Activated CD4-positive, alpha-beta T cell treated with anti-CD3 and anti-CD28 coated beads for 36 hours (primary cell): ENCODE results near the gene CALHM2. TPM values are rescaled to one million over a fixed set of nuclear protein-coding genes. Genes with fewer than 3 reads are reported as not detected.

Experiments
- ATAC-seq: fragments of 200-7000 bp; cut with Tn5 transposase; one replicate; pipeline ENCODE4 v1.10.0; 2021; ENCODE audit warnings: mild to moderate bottlenecking, moderate library complexity
- CTCF ChIA-PET: fragments of 350-600 bp; sonication (Branson Sonifier 250); formaldehyde crosslinking; loops from one replicate; lab custom pipeline; 2021; ENCODE audit warnings: antibody characterized with exemption; lab: Charles Lee
- POLR2A ChIA-PET: fragments of 350-600 bp; sonication (Branson Sonifier 250); formaldehyde crosslinking; loops from one replicate; lab custom pipeline; 2021; ENCODE audit warnings: antibody characterized with exemption, inconsistent platforms; lab: Charles Lee
- DNase-seq: peaks from one replicate; pipeline ENCODE4 v3.0.0-alpha.2; 2020
- H3K27ac Mint-ChIP-seq: one replicate; pipeline ENCODE4 v1.8.0; 2021; ENCODE audit warnings: mixed read lengths
- H3K27me3 Mint-ChIP-seq: one replicate; pipeline ENCODE4 v1.8.0; 2021; ENCODE audit warnings: mixed read lengths
- H3K36me3 Mint-ChIP-seq: one replicate; pipeline ENCODE4 v1.8.0; 2021; ENCODE audit warnings: low read depth, mixed read lengths
- H3K4me1 Mint-ChIP-seq: one replicate; pipeline ENCODE4 v1.8.0; 2021; ENCODE audit warnings: mixed read lengths
- H3K4me3 Mint-ChIP-seq: one replicate; pipeline ENCODE4 v1.8.0; 2021; ENCODE audit warnings: mild to moderate bottlenecking, moderate library complexity, mixed read lengths
- H3K9me3 Mint-ChIP-seq: one replicate; pipeline ENCODE4 v1.8.0; 2021; ENCODE audit warnings: low read depth, mixed read lengths
- intact Hi-C, 2 experiments: fragments of 100-400 bp; cut with DNase I in 1 of 2; cut with micrococcal nuclease in 1 of 2; formaldehyde crosslinking; loops; one replicate each; pipeline versions ENCODE4 v1.14.2 to v1.15.1; 2022 to 2024; cut with DNase I, micrococcal nuclease
- total RNA-seq, 2 experiments: library from RNA; stranded (reverse); gene quantifications; one replicate each; pipeline ENCODE4 v1.2.3, GENCODE V29; 2021

Gene CALHM2
- total RNA-seq, 2 experiments from 2014 or later, result 10.1 to 12.0 TPM

GRCh38 chr10:103458720-103459119, 6.5 kb upstream of the CALHM2 start, which contains the start of gene CALHM1:
Gene CALHM1, minus strand, starts transcription at chr10:103458900. Its CDS starts 149 bp downstream, at chr10:103458751.
- no peak for DNase-seq
- intact Hi-C loops, result no loop called here
- Mint-ChIP-seq H3K36me3 (no peaks in the 10 kb centered on the region), H3K4me3 (no peak within 1 kb of the TSS), H3K27me3 (no peaks in the 10 kb centered on the region), H3K4me1 (peaks cover under 1% of the 10 kb centered on the region), H3K27ac (no peak within 1 kb of the TSS), H3K9me3 (no peaks in the 10 kb centered on the region)
- CTCF ChIA-PET, result no interaction called here
- POLR2A ChIA-PET, result no interaction called here
- ATAC-seq, result peak; percentile 72

GRCh38 chr10:103457896-103458583, 5.9 kb upstream of the CALHM2 start:
- Mint-ChIP-seq H3K36me3 (no peaks in the 10 kb centered on the region), H3K4me1 (peaks cover 3% of the 10 kb centered on the region), H3K4me3 (no peak overlapping the region), H3K27me3 (no peaks in the 10 kb centered on the region), H3K9me3 (no peaks in the 10 kb centered on the region), H3K27ac (no peak overlapping the region)
- ATAC-seq (no peak), DNase-seq (no peak)
- intact Hi-C loops, result no loop called here
- ChIA-PET POLR2A (no interaction called here), CTCF (no interaction called here)

GRCh38 chr10:103457176-103457712, 5.1 kb upstream of the CALHM2 start:
- POLR2A ChIA-PET, result no interaction called here
- ATAC-seq (no peak), DNase-seq (no peak)
- intact Hi-C loops, result no loop called here
- Mint-ChIP-seq H3K27ac (no peak overlapping the region), H3K9me3 (no peaks in the 10 kb centered on the region), H3K4me1 (peaks cover 7% of the 10 kb centered on the region), H3K36me3 (no peaks in the 10 kb centered on the region), H3K4me3 (no peak overlapping the region), H3K27me3 (no peaks in the 10 kb centered on the region)
- CTCF ChIA-PET, result no interaction called here

GRCh38 chr10:103456074-103456660, 4.0 kb upstream of the CALHM2 start:
- H3K27ac Mint-ChIP-seq, result no peak overlapping the region
- ChIA-PET CTCF (no interaction called here), POLR2A (no interaction called here)
- H3K36me3 Mint-ChIP-seq, result no peaks in the 10 kb centered on the region
- no peak overlapping the region for H3K4me3 Mint-ChIP-seq
- ATAC-seq, result no peak
- H3K9me3 Mint-ChIP-seq, result no peaks in the 10 kb centered on the region
- intact Hi-C loops, result no loop called here
- no peak for DNase-seq
- H3K27me3 Mint-ChIP-seq, result no peaks in the 10 kb centered on the region
- H3K4me1 Mint-ChIP-seq, result peaks cover 10% of the 10 kb centered on the region

- H3K27me3 Mint-ChIP-seq, result no peaks in the 10 kb centered on the region
- ChIA-PET CTCF (interaction anchor here (0.6 kb wide), 2 partner anchors 31 to 231 kb away, joined by 3 read pairs; no protein-coding TSS in a partner anchor), POLR2A (no interaction called here)
- intact Hi-C loops, result no loop called here
- no peaks in the 10 kb centered on the region for H3K9me3 Mint-ChIP-seq
- ATAC-seq (no peak), DNase-seq (no peak)
- no peaks in the 10 kb centered on the region for H3K36me3 Mint-ChIP-seq
- H3K4me3 Mint-ChIP-seq, result no peak overlapping the region
- peaks cover 19% of the 10 kb centered on the region for H3K4me1 Mint-ChIP-seq
- H3K27ac Mint-ChIP-seq, result no peak overlapping the region
These were observed 3.1 kb upstream of the CALHM2 start for GRCh38 chr10:103455235-103455634.

- peaks cover 8% of the 10 kb centered on the region for H3K36me3 Mint-ChIP-seq
- ChIA-PET POLR2A (no interaction called here), CTCF (interaction anchor here (0.6 to 0.9 kb wide), 2 partner anchors 29 to 86 kb away, joined by 3 to 4 read pairs; no protein-coding TSS in a partner anchor)
- DNase-seq (no peak), ATAC-seq (no peak)
- no peak overlapping the region for H3K27ac Mint-ChIP-seq
- no peaks in the 10 kb centered on the region for H3K27me3 Mint-ChIP-seq
- no peak overlapping the region for H3K4me3 Mint-ChIP-seq
- H3K9me3 Mint-ChIP-seq, result no peaks in the 10 kb centered on the region
- peaks cover 31% of the 10 kb centered on the region for H3K4me1 Mint-ChIP-seq
- intact Hi-C loops, result no loop called here
These were observed 1.9 kb upstream of the CALHM2 start for GRCh38 chr10:103454026-103454425.

- Mint-ChIP-seq H3K4me3 (peak overlapping the region; percentile 79), H3K36me3 (peaks cover 16% of the 10 kb centered on the region), H3K4me1 (peaks cover 38% of the 10 kb centered on the region), H3K9me3 (no peaks in the 10 kb centered on the region), H3K27me3 (no peaks in the 10 kb centered on the region), H3K27ac (peak overlapping the region; percentile 47)
- DNase-seq (no peak), ATAC-seq (no peak)
- CTCF ChIA-PET, result interaction anchor here (0.8 to 3.1 kb wide), 3 partner anchors 28 to 38 kb away, joined by 3 to 11 read pairs (median 3); no protein-coding TSS in a partner anchor
- intact Hi-C loops, result no loop called here
- POLR2A ChIA-PET, result interaction anchor here (0.8 to 1.2 kb wide), 2 partner anchors 8 to 56 kb away, joined by 3 read pairs; partner anchors contain the start of gene PDCD11
These were observed 498 bp upstream of the CALHM2 start for GRCh38 chr10:103452506-103453230.

- peak; percentile 69 for ATAC-seq
- H3K4me1 Mint-ChIP-seq, result peaks cover 40% of the 10 kb centered on the region
These were observed 918 bp downstream of the CALHM2 start for GRCh38 chr10:103451091-103451813.

GRCh38 chr10:103450201-103450695, 1.9 kb downstream of the CALHM2 start:
- Mint-ChIP-seq H3K4me3 (peak overlapping the region; percentile 79), H3K27me3 (no peaks in the 10 kb centered on the region), H3K36me3 (peaks cover 29% of the 10 kb centered on the region), H3K27ac (peak overlapping the region; percentile 78), H3K4me1 (peaks cover 40% of the 10 kb centered on the region), H3K9me3 (no peaks in the 10 kb centered on the region)
- POLR2A ChIA-PET, result no interaction called here
- intact Hi-C loops, result loop anchor here in 1 of 2 experiments (2.0 kb wide), 1 partner anchor 33 kb away; no protein-coding TSS in a partner anchor
- DNase-seq (no peak), ATAC-seq (no peak)
- CTCF ChIA-PET, result interaction anchor here (0.6 to 3.1 kb wide), 4 partner anchors 35 to 406 kb away, joined by 3 to 11 read pairs (median 4); no protein-coding TSS in a partner anchor

More at GRCh38 chr10:103451091-103451813, 918 bp downstream of the CALHM2 start:
- ChIA-PET CTCF (interaction anchor here (0.6 to 3.1 kb wide), 7 partner anchors 30 to 115 kb away, joined by 3 to 11 read pairs (median 3); partner anchors contain the start of gene TAF5), POLR2A (interaction anchor here (0.7 to 1.2 kb wide), 4 partner anchors 9 to 501 kb away, joined by 3 read pairs; partner anchors contain the start of gene PDCD11)
- intact Hi-C loops, result loop anchor here (1.0 to 2.0 kb wide), 2 partner anchors 32 to 34 kb away; no protein-coding TSS in a partner anchor
- DNase-seq, result peak; percentile 70
- Mint-ChIP-seq H3K9me3 (no peaks in the 10 kb centered on the region), H3K27ac (peak overlapping the region; percentile 78), H3K4me3 (peak overlapping the region; percentile 79), H3K27me3 (no peaks in the 10 kb centered on the region), H3K36me3 (peaks cover 24% of the 10 kb centered on the region)
